Stimulated activated CD8-positive, alpha-beta memory T cell treated with anti-CD3 and anti-CD28 coated beads, Interleukin-12 subunit alpha, Interleukin-12 subunit beta, amount 100 ng/mL, for 24 hours (primary cell): Measurements from ENCODE around the gene PCYT2.

ENCODE experiments used
- DNase-seq: peaks from one replicate; pipeline ENCODE4 v3.0.0-alpha.2; 2020; ENCODE audit errors: extremely low read depth

PCYT2 gene

GRCh38 chr17:81871387-81872230 lies 39.6 kb downstream of the PCYT2 start:
- peak; percentile 90 for DNase-seq

GRCh38 chr17:81870981-81871386 lies 40.2 kb downstream of the PCYT2 start, which contains the start of gene ARHGDIA:
Gene ARHGDIA (minus strand): TSS chr17:81871337. CDS start chr17:81869930, 1,407 bp downstream.
- no peak for DNase-seq

- no peak for DNase-seq
These were observed 40.8 kb downstream of the PCYT2 start for GRCh38 chr17:81870131-81870980.

GRCh38 chr17:81869221-81870130 lies 41.7 kb downstream of the PCYT2 start:
- DNase-seq = no peak

GRCh38 chr17:81868674-81869220 lies 42.5 kb downstream of the PCYT2 start:
- no peak for DNase-seq

GRCh38 chr17:81867991-81868673 lies 43.1 kb downstream of the PCYT2 start:
- DNase-seq = no peak

GRCh38 chr17:81867170-81867990 lies 43.8 kb downstream of the PCYT2 start:
- no peak for DNase-seq

GRCh38 chr17:81866440-81867169 lies 44.6 kb downstream of the PCYT2 start:
- no peak for DNase-seq

- DNase-seq = no peak
These were observed 45.3 kb downstream of the PCYT2 start for GRCh38 chr17:81865733-81866439.

GRCh38 chr17:81865358-81865732 lies 45.9 kb downstream of the PCYT2 start:
- no peak for DNase-seq

- DNase-seq = no peak
These were observed 47.1 kb downstream of the PCYT2 start for GRCh38 chr17:81863833-81864768.

- no peak for DNase-seq
These were observed 48.0 kb downstream of the PCYT2 start for GRCh38 chr17:81863123-81863675.

GRCh38 chr17:81860756-81861568 lies 50.2 kb downstream of the PCYT2 start:
- peak; percentile 95 for DNase-seq

- peak; percentile 96 for DNase-seq
These were observed 51.1 kb downstream of the PCYT2 start, which contains the start of gene P4HB for GRCh38 chr17:81859906-81860755. Gene P4HB (minus strand): TSS chr17:81860535. CDS start chr17:81860471, 64 bp downstream.
